Stimulated activated CD4-positive, alpha-beta T cell treated with anti-CD3 and anti-CD28 coated beads, Interleukin-15, amount 100 ng/mL, for 1 hour (primary cell): ENCODE measurements around the gene DSCAM.

Experiments used
- DNase-seq, 2 donors: peaks; one replicate each; pipeline ENCODE4 v3.0.0-alpha.2; 2020; ENCODE audit warnings: low read depth in 1 of 2, low spot score in 1 of 2

DSCAM gene

GRCh38 chr21:40618191-40618973 lies 228.6 kb downstream of the DSCAM start:
- DNase-seq: no peak

GRCh38 chr21:40616377-40616704 lies 230.6 kb downstream of the DSCAM start:
- DNase-seq: no peak

- DNase-seq: no peak
These were observed 231.2 kb downstream of the DSCAM start for GRCh38 chr21:40615505-40616376.

- no peak for DNase-seq
These were observed 233.4 kb downstream of the DSCAM start for GRCh38 chr21:40613546-40614030.

- no peak for DNase-seq
These were observed 236.6 kb downstream of the DSCAM start for GRCh38 chr21:40610345-40610744.

- no peak for DNase-seq
These were observed 240.6 kb downstream of the DSCAM start for GRCh38 chr21:40606341-40606740.

- DNase-seq: no peak
These were observed 241.9 kb downstream of the DSCAM start for GRCh38 chr21:40605094-40605493.

- no peak for DNase-seq
These were observed 243.2 kb downstream of the DSCAM start for GRCh38 chr21:40603774-40604173.

GRCh38 chr21:40602080-40602479 lies 244.9 kb downstream of the DSCAM start:
- no peak for DNase-seq

GRCh38 chr21:40595806-40596205 lies 251.2 kb downstream of the DSCAM start:
- DNase-seq: no peak

GRCh38 chr21:40587736-40588346 lies 259.1 kb downstream of the DSCAM start:
- DNase-seq: no peak

- DNase-seq: no peak
These were observed 260.4 kb downstream of the DSCAM start for GRCh38 chr21:40586575-40586974.

GRCh38 chr21:40577285-40578043 lies 269.5 kb downstream of the DSCAM start:
- no peak for DNase-seq

GRCh38 chr21:40575976-40576375 lies 271.0 kb downstream of the DSCAM start:
- no peak for DNase-seq

GRCh38 chr21:40569357-40569756 lies 277.6 kb downstream of the DSCAM start:
- DNase-seq: no peak

- DNase-seq: no peak
These were observed 278.2 kb downstream of the DSCAM start for GRCh38 chr21:40568807-40569206.

- DNase-seq: no peak
These were observed 279.5 kb downstream of the DSCAM start for GRCh38 chr21:40567501-40567900.

- DNase-seq: no peak
These were observed 280.5 kb downstream of the DSCAM start for GRCh38 chr21:40566486-40566885.

- DNase-seq: no peak
These were observed 282.6 kb downstream of the DSCAM start for GRCh38 chr21:40564318-40564717.

- no peak for DNase-seq
These were observed 283.1 kb downstream of the DSCAM start for GRCh38 chr21:40563900-40564299.
